SK-N-SH treated with all-trans-retinoic acid at 6 μM for 48 hours (cell line): ENCODE measurements around the gene PTEN.

Source experiments
- ARNTL ChIP-seq: fragments of 450-650 bp; formaldehyde crosslinking; IDR thresholded peaks from 2 replicates; pipeline ENCODE4 v1.5.0; 2020; ENCODE audit warnings: low read depth, mild to moderate bottlenecking, moderate library complexity, borderline replicate concordance
- RARB ChIP-seq: fragments of 250-450 bp; sonication (Bioruptor Pico); IDR thresholded peaks from 2 replicates; pipeline ENCODE4 v1.8.0; 2021; ENCODE audit warnings: mild to moderate bottlenecking, moderate library complexity
- SNAI2 ChIP-seq: fragments of 250-450 bp; sonication (Bioruptor Pico); IDR thresholded peaks from 2 replicates; pipeline ENCODE4 v1.5.0; 2020; ENCODE audit warnings: mild to moderate bottlenecking, moderate library complexity
- ZC3H10 ChIP-seq: fragments of 250-450 bp; sonication (Bioruptor Pico); IDR thresholded peaks from 2 replicates; pipeline ENCODE4 v1.5.1; 2021; ENCODE audit warnings: mild to moderate bottlenecking, moderate library complexity
- ZNF70 ChIP-seq: fragments of 450-650 bp; formaldehyde crosslinking; IDR thresholded peaks from 2 replicates; pipeline ENCODE4 v1.5.0; 2020; ENCODE audit warnings: mild to moderate bottlenecking, moderate library complexity

DNA sequence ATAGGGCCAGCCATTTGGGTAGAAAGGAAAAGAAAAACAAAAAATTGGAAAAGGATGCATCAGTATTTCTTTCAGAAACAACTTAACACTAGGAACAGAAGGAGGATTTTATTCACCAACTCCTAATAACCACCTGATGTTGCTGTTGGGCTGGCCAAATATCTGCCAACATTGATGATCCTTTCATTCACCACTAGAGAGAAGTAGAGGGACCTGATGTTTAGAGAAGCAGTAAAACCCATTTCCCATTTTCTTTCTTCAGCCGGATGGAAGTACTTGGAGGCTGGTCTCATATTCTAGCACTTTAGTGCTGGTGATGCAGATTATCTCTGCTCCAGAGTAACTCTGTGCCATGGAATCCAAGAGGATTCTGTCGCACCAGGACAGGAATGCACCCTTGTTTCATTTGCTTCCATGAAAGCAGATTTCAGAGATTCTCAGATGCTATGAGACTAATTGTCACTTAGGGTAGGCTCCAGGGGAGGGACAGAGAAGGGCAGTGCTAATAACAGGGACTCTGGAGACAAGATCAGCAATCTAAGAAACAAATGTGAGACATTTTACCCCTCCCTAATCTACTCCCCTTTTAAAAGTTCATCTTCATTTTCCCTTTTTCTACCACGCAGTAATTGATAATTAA lies 3.1 kb upstream of the PTEN start:
- no peak for TF ChIP-seq RARB (CRISPR knock-in tag)
- no peak for TF ChIP-seq ZNF70 (CRISPR knock-in tag)
- TF ChIP-seq ZC3H10 (CRISPR knock-in tag), result no peak
- TF ChIP-seq SNAI2 (CRISPR knock-in tag), result no peak
- TF ChIP-seq ARNTL (CRISPR knock-in tag), result no peak
